Measurements from ENCODE around the gene HIP1.
"Not testable (repeated sequence)": the region's sequence is repeated elsewhere in the genome, so short reads cannot be mapped to it uniquely, and the experiment has no call there.

Gene HIP1

DNA sequence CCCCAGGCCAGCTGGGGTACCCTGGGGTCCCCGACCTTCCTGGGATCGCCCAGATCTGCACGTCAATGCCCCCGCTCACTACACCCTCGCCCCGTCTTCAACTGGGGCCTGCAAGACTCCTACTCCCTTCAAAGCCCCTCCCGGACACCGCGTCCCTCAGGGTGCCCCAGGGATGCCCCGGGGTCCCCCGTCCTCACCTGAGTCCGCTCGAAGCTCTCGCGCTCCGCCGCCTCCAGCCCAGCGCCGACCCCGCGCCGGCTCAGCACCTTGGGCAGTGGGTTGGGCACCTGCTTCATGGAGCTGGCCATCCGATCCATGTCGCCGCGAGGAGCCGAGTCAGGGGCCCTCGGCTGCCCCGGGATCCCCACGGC lies at the start of gene HIP1:
HIP1 (minus strand) TSS at position 338 of the 371 bp plus-strand sequence; CDS start at position 317, 21 bp downstream.
- peak within 1 kb of the TSS; percentile 81 for H3K4me3 ChIP-seq (ENCODE audit: low read depth, low read length)

DNA sequence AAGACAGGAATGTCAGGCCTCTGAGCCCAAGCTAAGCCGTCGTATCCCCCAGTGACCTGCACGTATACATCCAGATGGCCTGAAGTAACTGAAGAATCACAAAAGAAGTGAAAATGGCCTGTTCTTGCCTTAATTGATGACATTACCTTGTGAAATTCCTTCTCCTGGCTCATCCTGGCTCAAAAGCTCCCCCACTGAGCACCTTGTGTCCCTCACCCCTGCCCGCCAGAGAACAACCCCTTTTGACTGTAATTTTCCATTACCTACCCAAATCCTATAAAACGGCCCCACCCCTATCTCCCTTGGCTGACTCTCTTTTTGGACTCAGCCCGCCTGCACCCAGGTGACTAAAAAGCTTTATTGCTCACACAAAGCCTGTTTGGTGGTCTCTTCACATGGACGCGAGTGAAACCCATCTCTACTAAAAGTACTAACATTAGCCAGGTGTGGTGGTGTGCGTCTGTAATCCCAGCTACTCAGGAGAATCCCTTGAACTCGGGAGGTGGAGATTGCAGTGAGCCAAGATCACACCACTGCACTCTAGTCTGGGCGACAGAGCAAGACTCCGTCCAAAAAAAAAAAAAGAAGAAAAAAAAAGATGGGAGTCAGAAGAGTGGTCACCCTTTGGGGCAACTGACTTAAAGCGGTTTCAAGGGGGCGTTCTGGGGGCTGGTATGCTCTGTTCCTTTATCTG lies 49.6 kb upstream of the HIP1 start:
- H3K4me3 ChIP-seq (ENCODE audit: low read depth, low read length): not testable (repeated sequence)

DNA sequence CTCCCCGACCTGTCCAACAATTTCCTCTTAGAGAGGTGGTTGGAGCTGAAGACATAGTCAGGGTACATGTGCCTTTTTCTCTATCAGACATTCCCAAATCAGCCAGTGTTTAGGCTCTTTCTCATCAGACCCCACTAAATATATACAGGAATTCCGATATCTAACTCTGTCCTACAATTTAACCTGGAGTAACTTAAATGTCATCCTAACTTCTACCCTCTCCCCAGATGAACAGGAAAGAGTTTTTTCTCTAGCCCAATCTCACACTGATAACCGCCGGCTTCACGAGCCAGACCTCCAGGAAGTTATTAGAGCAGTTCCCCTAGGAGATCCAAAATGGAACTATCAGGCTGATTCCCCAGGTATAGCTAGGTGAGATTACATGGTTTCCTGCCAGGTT lies 44.3 kb upstream of the HIP1 start:
- not testable (repeated sequence) for H3K4me3 ChIP-seq (ENCODE audit: low read depth, low read length)

DNA sequence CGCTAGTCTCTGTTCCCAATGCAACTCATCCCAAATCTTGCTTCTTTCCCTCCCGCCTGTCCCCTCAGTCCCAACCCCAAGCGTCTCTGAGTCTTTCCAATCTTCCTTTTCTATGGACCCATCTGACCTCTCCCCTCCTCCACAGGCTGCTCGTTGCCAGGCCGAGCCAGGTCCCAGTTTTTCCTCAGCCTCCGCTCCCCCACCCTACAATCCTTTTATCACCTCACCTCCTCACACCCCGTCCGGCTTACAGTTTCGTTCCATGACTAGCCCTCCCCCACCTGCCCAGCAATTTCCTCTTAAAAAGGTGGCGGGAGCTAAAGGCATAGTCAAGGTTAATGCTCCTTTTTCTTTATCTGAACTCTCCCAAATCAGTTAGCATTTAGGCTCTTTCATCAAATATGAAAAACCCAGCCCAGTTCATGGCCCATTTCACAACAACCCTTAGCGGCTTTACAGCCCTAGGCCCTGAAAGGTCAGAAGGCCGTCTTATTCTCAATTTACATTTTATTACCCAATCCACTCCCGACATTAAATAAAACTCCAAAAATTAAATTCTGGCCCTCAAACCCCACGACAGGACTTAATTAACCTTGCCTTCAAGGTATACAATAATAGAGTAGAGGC lies 42.0 kb upstream of the HIP1 start:
- H3K4me3 ChIP-seq (ENCODE audit: low read depth, low read length): not testable (repeated sequence)

DNA sequence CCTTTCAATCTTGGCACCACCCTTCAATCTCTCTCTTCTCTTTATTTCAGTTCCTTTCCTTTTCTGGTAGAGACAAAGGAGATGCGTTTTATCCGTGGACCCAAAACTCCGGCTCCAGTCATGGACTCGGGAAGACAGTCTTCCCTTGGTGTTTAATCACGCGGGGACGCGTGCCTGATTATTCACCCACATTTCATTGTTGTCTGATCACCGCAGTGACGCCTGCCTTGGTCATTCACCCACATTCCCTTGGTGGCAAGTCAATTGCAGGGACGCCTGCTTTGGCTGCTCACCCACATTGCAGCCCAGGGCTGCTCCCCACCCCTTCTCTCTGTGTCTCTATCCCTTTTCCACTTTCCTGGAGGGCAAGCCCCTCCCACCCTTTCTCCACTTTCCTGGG lies 40.8 kb upstream of the HIP1 start:
- not testable (repeated sequence) for H3K4me3 ChIP-seq (ENCODE audit: low read depth, low read length)

DNA sequence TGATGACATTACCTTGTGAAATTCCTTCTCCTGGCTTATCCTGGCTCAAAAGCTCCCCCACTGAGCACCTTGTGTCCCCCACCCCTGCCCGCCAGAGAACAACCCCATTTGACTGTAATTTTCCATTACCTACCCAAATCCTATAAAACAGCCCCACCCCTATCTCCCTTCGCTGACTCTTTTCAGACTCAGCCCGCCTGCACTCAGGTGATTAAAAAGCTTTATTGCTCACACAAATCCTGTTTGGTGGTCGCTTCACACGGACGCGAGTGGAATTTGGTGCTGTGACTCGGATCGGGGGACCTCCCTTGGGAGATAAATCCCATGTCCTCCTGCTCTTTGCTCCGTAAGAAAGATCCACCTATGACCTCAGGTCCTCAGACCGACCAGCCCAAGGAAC lies 40.3 kb upstream of the HIP1 start:
- not testable (repeated sequence) for H3K4me3 ChIP-seq (ENCODE audit: low read depth, low read length)

DNA sequence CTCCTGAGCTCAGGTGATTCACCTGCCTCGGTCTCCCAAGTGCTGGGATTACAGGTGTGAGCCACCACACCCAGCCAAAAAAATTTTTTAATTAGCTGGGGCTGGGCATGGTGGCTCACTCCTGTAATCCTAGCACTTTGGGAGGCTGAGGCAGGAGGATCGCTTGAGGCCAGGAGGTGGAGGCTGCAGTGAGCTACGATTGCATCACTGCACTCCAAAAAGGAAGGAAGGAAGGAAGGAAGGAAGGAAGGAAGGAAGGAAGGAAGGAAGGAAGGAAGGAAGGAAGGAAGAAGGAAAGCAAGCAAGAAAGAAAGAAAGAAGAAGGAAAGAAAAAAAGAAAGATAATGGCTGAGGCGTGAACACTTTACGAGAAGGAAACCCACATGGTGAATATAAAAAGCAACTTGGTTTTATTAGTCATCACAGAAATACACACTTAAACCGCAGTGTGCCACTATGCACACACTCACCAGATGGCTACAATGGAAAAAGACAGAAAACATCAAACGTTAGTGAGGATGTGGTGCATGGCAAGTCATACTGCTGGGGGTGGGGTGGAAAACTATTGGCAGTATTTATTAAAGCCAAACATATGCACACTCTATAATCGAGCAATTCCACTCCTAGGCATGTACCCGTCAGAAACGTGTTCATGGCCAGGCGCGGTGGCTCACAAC lies 37.7 kb upstream of the HIP1 start:
- H3K4me3 ChIP-seq (ENCODE audit: low read depth, low read length): no peak overlapping the region

DNA sequence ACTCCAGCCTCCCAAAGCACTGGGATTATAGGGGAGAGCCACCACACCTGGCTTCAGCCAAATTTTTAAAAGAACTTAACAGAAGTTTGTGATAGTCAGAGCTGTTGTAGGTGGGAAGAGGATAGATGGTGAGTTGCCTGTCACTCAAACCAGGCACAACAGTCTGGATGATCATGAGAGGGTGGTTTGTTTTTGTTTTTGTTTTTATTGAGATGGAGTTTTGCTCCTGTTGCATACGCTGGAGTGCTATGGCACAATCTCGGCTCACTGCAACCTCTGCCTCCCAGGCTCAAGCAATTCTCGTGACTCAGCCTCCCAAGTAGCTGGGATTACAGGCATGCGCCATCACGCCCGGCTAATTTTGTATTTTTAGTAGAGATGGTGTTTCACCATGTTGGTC lies 35.2 kb upstream of the HIP1 start:
- H3K4me3 ChIP-seq (ENCODE audit: low read depth, low read length): not testable (repeated sequence)

DNA sequence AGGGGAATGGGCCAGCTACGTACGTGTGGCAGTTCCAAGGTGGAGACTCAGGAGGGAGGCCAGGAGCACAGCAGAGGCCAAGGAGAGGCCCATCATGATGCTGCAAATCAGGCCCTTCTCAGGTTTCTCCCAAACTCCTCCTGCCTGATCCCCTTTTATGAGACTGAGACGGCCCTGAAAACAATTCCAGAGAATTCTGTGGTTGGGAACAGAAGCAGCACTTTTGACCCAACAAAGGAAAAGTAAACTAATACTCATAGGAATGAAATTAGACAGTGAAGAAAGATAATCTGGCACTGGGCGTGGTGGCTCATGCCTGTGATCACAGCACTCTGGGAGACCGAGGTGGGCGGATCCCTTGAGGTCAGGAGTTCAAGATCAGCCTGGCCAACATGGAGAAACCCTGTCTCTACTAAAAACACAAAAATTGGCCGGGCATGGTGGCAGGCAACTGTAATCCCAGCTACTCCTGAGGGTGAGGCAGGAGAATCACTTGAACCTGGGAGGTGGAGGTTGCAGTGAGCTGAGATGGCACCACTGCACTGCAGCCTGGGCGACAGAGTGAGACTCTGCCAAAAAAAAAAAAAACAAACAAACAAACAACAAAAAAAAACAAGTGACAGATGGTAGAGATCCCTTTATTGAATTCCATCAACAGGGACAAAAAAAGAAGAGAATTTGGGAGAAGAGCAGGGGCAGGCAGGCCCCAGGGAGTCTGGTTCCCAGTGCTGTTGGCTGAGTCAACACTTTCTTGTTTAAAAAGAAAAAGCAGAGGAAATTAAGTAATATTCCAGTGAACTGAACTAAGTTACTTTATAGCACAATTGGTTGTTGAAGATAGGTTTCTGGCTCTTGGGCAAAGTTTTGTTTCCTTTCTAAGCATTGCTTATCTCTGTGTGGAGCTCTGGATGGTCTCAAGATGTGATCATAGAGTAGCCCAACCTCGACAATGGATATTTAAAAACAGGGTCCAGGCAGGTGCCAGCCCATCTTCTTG lies 33.6 kb upstream of the HIP1 start, which contains the start of gene CCL26:
CCL26 (minus strand) TSS at position 131 of the 997 bp plus-strand sequence; CDS start at position 96, 35 bp downstream.
- no peak within 1 kb of the TSS for H3K4me3 ChIP-seq (ENCODE audit: low read depth, low read length)

DNA sequence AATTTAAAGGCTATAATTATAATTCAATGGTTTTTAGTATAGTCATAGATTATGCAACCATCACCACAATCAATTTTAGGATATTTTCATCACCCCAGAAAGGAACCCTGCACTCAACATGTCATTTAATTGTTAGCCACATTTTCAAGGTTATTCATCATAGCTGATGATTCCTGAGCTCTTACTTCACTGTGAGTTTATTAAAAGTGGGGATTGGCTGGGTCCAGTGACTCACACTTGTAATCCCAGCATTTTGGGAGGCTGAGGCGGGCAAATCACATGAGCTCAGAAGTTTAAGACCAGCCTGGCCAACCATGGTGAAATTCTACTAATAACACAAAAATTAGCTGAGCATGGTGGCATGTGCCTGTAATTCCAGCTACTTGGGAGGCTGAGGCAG lies 32.5 kb upstream of the HIP1 start:
- H3K4me3 ChIP-seq (ENCODE audit: low read depth, low read length): no peak overlapping the region

DNA sequence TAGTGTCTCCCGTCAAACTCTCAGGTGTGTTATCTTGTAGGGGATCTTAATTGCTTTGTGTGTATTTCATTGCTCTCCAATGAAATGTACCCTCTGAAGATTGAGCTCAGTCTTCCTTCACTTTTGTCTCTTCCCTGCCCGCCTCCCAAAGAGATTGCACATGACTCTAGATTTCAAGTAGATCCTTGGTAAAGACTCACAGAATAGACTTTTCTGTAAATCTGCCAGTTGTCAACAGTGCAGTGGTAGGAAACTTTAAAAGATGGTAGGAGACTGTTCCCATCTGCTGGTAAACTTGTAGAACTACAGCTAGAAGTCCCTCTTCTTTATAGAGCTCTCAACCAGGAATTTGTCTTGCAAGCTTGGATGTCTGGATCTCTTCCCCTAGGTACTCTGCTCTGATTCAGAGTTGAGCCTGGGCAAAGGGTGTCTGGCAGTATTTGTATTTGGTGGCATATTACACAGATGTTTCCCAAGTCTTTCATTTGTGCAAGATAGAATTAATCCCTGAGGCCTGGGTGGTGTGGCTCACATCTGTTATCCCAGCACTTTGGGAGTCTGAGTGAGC lies 23.7 kb upstream of the HIP1 start:
- no peak overlapping the region for H3K4me3 ChIP-seq (ENCODE audit: low read depth, low read length)

DNA sequence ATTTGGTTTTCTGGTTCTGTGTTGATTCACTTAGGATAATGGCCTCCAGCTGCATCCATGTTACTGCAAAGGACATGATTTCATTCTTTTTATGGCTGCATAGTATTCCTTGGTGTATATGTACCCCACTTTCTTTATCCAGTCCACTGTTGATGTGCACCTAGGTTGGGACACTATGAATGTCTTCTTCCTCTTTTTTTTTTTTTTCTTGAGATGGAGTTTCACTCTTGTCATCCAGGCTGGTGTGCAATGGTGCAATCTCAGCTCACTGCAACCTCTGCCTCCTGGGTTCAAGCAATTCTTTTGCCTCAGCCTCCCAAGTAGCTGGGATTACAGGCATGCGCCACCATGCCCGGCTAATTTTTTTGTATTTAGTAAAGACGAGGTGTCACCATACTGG lies 23.1 kb upstream of the HIP1 start:
- not testable (repeated sequence) for H3K4me3 ChIP-seq (ENCODE audit: low read depth, low read length)

DNA sequence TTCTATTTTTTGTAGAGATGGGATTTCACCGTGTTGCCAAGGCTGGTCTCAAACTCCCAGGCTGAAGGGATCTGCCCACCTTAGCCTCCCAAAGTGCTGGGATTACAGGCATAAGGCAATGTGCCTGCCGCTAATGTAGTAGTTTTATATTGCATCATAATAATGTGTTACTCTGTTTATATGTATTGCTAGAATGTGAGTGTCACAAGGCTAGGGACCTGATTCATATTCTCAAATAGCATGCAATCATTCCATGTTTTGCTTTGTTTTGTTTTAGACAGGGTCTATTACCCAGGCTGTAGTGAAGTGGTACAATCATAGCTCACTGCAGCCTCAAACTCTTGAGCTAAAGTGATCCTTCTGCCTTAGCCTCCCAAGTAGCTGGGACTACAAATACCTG lies 19.8 kb upstream of the HIP1 start:
- no peak overlapping the region for H3K4me3 ChIP-seq (ENCODE audit: low read depth, low read length)

DNA sequence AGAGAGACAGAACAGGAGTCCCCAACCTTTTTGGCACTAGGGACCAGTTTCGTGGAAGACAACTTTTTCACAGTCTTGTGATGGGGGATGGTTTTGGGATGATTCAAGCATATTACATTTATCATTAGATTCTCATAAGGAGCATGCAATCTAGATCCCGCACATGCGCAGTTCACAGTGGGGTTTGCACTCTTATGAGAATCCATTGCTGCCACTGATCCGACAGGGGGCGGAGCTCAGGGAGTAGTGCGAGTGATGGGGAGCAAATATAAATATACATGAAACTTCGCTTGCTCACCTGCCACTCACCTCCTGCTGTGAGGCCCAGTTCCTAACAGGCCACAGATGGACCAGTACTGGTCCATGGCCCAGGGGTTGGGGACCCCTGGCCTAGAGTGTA lies 19.1 kb upstream of the HIP1 start:
- no peak overlapping the region for H3K4me3 ChIP-seq (ENCODE audit: low read depth, low read length)

DNA sequence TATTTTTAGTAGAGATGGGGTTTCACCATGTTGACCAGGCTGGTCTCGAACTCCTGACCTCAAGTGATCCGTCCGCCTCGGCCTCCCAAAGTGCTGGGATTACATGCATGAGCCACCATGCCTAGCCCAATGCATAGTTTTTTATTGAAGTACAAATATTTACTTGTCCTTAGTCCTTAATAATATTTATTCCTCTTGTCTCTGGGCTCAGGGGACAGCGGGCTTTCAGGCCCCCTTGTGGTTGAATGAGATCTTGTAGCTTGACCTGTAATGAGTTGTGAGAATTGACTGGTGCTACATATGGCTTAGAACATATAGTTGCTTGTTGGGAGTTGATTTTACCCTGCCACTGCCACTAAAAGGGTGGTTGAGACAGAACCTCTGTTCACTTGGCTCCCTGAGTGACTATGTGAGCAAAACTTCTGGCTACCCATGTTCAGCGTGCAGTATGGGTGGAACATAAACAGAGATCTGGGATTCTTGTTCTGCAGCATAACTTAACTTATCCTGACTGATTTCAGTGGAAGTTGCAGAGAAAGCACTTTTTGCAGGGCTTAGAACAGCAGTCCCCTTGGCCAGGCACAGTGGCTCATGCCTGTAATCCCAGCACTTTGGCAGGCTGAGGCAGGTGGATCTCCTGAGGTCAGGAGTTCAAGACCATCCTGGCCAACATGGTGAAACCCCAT lies 18.4 kb upstream of the HIP1 start:
- no peak overlapping the region for H3K4me3 ChIP-seq (ENCODE audit: low read depth, low read length)

DNA sequence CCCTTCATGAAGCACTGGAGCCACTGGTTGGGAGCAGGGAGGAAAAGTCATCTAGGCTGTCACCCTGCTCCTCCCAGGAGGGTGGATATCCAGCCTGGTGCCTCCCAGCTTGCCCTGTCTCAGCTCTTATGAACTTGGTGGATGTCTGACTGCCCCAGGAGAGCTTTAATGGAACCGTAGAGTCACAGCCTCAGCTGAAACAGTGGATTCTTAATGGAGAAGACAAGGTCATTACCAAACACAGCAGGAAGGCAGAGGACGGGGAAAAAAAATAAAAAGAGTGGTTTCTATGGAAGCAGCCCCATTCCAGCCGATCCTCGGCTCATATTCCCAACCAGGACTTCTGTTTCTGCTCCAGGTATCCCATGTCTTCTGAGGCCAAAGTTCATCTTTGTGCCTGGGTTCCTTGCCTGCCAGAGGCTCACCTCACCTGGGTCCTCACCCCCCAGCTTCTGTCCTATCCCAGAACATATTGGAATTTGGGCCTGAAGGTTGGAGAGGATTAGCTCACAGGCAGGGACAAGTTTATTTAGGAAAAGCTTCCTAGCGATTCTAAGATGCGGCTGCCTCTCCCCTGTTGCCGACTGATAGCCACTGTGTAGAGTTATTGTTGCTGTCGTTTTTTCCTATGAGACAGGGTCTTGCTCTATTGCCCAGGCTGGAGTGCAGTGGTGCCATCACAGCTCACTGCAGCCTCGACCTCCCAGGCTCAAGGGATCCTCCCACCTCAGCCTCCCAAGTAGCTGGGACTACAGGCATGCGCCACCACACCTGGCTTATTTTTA lies 17.7 kb upstream of the HIP1 start:
- H3K4me3 ChIP-seq (ENCODE audit: low read depth, low read length): no peak overlapping the region

DNA sequence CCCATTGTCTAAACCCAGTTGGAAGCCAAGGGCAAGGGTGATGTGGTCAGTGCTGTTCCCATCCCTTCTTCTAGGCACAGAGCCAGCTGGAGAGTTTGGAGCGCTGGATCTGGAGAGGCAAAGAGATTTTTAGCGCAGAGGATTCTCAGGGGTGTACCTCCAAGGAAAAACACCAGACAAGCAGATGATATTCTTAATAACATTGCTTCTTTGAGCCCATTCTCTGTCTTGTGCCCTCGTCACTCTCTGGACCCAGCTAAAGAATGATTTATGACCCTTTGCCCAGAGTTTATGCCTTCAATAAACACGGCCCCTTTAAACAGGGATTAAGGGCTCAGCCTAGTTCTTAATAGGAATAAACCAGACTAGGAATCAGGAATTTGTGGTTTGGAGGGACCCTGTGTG lies 4.7 kb upstream of the HIP1 start:
- no peak overlapping the region for H3K4me3 ChIP-seq (ENCODE audit: low read depth, low read length)

DNA sequence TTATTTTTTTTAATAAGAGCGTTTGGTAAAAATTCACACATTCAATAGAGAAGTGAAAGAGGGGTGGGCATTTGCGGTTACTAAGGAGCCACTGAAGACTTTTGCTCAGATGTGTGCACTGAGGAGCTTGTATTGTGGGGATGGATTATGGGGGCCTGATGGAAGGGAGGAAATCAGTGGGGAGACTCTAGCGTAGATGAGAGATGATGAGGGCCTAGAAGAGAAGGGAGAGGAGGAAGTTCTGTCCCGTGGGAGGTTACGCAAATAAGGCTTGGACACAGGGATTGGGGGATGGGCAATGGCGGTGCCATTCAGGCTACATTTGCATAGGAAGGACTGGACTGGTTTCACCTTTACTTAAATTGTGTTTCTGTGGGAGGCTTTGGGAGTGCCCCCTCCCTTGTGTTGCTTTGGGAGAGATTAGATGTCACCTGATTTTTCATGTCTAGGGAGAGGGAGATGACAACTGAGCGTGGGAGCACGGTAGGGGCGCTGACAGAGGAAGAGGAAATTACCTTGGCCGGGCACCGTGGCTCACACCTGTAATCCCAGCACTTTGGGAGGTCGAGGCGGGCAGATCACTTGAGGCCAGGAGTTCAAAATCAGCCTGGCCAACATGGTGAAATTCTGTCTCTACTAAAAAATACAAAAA lies 2.2 kb upstream of the HIP1 start:
- no peak overlapping the region for H3K4me3 ChIP-seq (ENCODE audit: low read depth, low read length)

All from iPS-11a (cell line).